SKM-1 (cell line): ENCODE measurements around the gene ITSN1.

Experiments
- DNase-seq: peaks from one replicate; lab custom pipeline; 2025; ENCODE audit not compliant: unreplicated experiment; lab: John Stamatoyannopoulos, UW

Gene ITSN1

DNA sequence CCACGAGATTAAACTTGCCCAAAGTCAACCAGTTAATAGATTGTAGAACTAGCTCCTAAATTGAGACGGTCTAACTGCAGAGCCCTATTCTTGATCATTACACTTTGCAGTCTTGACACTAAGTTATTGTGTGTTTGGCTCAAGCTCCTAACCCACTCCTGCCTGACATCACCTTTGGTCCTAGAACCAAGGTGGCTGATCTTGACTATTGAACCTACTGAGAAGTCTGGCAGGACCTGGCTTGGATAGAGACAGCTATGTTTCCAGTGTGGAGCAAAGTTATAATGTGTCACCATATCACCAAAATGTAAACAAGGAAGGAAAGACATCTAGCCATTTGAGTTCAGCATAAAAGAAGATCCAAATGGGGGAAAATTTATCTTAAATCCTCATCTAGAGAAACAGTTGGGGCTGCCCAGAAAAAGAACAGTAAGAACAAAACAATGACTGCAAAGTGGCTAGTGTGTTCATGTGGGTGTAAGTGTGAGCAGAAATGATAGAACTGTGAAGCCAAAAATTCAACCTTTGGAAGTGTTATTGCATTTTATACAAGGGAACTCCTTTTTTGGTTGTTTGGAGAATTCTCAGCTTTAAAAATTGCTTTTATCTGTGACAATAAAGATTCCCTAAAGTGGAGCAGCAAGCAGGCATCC is 166.5 kb downstream of the ITSN1 start:
- DNase-seq: no peak

DNA sequence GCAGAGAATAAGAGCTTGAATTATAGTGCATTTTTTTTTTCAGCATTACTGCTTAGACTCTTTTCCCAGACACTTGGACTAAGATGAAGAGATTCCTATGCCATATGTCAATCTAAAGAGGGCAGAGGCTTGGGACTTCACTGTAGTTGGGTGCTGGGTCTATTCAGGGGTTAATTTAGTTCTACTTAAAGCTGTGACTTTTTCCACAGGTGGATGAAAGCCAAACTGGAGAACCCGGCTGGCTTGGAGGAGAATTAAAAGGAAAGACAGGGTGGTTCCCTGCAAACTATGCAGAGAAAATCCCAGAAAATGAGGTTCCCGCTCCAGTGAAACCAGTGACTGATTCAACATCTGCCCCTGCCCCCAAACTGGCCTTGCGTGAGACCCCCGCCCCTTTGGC is 168.5 kb downstream of the ITSN1 start:
- DNase-seq: no peak

- no peak for DNase-seq
Observed at GRCh38 chr21:33811167-33812010, 169.1 kb downstream of the ITSN1 start.

DNA sequence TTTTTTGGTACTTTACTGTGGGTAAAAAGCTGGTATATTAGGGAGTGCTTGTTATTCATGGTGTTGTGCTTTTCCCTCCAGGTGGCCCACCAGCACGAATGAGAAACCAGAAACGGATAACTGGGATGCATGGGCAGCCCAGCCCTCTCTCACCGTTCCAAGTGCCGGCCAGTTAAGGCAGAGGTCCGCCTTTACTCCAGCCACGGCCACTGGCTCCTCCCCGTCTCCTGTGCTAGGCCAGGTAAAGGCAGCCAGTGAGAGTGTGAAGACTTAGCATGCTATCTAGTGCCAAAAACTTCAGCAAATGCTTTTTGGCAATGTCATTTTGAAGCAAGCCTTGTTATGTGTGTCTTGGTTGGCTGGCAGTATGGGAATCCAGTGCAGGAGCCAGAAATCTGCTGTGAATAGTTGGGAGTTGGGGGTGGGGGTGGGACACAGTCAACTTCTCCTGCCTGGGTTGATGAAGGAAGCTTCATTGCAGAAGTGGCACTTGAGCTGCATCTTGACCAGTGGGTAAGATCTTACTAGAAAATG is 171.6 kb downstream of the ITSN1 start:
- no peak for DNase-seq

DNA sequence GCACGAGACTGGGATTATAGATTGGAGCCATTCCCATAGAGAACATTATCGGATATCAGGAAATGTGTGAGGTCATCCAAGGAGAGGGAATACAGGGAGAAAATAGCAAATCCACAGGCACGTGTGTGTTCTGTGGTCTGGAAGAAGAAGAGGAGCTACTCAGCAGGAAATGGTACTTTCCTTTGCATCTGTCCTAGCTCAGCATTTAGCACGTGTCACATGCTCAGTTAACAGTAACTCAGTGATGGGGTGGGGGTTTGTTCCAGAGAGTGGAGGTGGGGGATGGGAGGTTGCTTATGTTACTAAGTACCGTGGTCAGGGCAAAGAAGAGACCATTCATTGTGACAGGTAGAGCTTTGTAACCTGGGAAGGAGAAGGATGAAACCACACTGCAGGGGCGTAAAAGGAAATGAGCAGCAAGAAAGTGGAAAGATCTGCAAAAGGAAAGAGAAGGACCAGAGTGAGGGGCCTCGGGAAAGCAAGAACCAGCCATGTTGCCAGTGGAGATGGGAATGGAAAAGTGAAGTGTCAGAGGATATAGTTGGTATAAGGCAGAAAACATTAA is 172.9 kb downstream of the ITSN1 start:
- DNase-seq: no peak

DNA sequence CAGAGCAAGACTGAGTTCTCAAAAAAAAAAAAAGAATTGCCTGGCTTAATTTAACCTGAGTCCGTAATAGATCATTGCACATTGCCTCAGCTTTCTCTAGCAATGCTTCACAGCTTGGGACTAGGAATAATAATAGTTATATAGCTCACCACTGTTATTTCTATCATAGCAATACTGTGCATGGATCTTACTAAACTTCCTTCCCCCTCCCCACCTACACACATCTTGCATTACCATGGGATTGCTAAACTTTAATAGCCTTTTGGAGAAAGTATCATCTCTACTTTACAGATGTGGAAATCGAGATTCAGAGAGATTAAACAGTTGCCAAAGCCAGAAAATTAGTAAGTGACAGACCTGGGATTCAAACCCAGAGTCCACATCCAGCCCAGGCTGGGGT is 173.9 kb downstream of the ITSN1 start:
- DNase-seq: no peak

- no peak for DNase-seq
Observed at GRCh38 chr21:33817138-33817537, 174.8 kb downstream of the ITSN1 start.

GRCh38 chr21:33817663-33818451 is 175.6 kb downstream of the ITSN1 start:
- DNase-seq: peak; percentile 7

DNA sequence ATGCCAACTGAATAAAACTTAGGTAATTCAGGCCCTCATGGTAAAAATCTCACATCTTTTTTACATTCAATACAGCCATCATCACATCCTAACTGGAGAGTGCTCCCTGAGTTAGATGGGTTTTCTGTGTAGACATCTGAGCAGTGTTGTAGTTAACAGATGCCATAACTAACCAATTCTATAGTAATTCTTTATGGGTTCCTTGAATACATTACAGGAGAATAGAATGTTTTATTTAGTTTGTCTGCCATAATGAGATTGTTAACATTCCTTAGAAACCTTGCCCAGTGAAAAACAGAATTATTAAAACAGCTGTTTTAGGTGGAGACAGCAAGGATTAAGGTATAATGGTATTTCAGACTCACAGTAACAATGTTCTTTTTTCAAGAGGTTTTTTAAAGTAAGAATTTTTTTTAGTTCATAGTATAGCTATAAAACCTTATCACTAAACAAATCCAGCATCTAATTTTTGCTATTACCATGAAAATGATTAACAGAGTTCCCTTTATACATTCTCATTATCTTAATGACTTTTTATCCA is 178.0 kb downstream of the ITSN1 start:
- no peak for DNase-seq

DNA sequence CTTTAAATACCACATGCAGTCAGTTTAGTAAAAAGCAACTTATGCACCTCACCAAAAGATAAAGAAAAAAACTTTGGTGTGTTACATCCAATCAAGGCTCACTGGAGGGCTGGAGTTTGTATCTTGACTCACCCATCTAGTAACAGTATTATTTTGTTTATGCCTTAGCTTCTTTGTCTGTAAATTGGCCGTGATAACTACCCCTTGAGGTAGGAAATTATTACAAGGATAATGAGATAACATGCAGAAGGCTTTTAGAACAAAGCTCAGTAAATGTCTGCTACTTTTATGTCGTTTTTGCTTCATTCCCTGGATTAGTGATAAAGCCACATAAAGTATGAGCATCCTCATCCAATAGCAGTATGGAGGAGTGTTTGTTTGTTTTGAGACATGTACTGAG is 178.5 kb downstream of the ITSN1 start:
- DNase-seq: no peak

DNA sequence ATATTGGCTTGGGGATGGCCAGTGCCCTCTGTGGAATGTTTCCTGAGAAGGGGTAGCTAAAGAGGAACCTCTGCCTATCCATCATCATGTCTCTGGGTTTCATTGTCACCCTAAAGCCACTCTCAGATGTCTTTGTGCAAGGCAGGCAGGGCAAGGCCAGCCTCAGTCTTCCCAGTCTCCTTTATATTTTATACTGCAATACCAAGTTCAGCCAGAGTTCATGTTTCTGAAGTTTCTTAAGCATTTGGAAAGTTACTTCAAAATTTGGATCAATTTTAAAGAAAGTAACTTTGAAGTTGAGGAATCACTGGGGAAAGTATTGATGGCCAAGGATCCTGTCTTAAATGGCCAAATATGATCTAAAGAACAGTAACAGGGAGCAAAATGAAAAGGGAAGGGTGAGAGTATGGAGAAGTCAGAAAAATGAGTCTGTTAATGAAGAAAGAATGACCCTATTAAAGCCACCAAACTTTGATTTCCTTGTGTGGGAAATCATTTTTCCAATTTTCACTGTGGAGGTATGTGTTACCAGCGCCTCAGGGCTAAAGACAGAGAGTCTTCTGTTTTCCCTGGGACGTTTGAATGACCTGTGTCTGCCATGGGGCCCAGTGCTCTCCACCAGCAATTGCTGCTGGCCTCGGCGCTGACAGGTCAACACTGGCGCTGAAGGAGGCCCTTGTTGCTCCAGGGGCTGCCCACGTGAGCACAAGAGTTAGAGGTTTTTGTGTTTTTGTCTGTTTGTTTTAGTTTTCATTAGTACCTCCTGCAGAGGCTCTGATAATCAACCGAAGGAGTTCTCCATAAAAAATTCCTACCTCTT is 179.4 kb downstream of the ITSN1 start:
- DNase-seq: no peak

DNA sequence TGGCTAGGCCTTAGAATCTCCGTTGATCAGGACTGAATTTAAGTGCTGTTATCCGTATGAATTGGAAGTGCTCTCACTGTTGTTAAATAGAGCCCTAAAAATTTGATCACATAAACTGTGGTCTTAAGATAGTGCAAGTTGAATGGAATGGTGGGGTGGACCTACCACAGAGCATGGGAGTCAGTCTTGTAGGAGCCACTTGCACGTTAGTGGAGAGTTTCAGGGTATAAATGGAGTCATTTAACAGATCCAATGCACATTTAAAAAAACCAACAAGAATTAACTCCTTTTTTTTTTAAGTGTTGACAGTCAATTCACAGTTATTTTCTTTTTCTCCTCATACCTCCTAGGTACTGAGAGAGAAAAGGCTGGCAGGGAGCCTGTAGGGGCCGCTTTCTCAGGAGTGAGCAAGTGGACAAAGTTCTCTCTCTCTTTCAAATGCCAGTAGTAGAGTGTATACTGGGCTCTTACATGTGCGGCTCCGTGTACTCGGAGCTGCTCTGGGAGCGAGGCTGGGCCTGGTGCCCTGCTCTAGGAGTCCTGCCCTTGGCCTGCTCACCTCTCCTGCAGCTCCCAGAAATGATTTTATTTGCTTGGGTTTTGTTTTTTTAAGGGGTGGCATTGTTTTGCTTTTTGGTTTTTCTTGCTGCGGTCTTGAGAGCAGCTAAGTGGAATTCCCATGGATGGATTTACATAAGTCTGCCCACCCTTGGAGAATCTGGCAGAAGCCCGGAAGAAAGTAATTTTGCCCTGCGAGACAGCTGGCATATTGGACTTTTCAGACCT is 182.0 kb downstream of the ITSN1 start:
- no peak for DNase-seq

DNA sequence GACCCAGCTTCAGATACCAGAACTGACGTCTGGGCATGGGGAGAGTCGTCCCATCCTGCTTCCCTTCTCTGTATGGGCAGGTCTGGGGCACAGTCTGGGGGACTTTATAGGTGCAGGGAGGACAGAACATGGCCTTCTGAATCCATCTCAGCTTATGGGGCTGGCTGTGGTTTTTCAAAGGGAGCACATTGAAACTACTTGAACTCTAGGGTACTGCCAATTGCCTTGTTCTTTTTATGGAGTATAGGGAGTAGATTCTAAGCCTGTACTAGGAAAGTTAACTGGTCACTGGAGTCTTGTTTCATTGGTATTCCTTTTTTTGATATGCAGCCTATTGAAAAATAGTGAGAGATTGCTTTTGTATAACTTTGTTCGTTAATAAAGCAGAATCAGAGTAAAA is 183.1 kb downstream of the ITSN1 start:
- DNase-seq: no peak

- no peak for DNase-seq
Observed at GRCh38 chr21:33825915-33826314, 183.6 kb downstream of the ITSN1 start.

- DNase-seq: no peak
Observed at GRCh38 chr21:33828083-33828482, 185.8 kb downstream of the ITSN1 start.

DNA sequence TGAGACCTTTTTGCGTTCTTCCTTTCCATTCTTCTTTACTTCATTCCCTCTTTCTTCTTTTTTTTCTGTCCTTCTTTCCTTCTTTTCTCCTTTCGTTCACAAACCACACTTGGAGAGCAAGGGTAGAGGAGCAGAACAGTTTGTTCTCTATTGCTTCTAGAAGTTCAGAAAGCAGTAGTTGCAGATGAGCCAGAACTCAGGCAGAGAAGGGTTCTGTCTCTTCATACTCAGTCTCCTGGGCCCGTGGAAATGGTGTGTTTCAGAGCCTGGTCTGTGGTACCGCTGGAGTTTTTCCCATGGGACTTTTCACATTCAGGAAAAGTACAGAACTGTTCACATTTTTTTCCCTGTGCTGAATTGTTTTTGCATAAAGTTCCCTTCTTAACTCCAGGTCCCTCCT is 186.3 kb downstream of the ITSN1 start:
- DNase-seq: no peak

GRCh38 chr21:33829844-33830243 is 187.5 kb downstream of the ITSN1 start:
- no peak for DNase-seq

GRCh38 chr21:33831962-33832659 is 189.8 kb downstream of the ITSN1 start:
- DNase-seq: no peak
